ENCODE measurements around the gene TOP3B. TPM values are rescaled to one million over a fixed set of nuclear protein-coding genes. Genes with fewer than 3 reads are reported as not detected.

The TOP3B gene
- total RNA-seq, 2 experiments from 2014 or later, result 82.6 to 98.7 TPM

- Histone ChIP-seq H3K27ac (ENCODE audit: low read depth, low read length, poor library complexity, severe bottlenecking) (no peak overlapping the region), H3K4me1 (ENCODE audit: insufficient read depth, low read length, poor library complexity, severe bottlenecking) (peaks cover 20% of the 10 kb centered on the region), H2AFZ (ENCODE audit: low read length) (no peak overlapping the region), H3K4me2 (ENCODE audit: low read length) (no peak overlapping the region), H3K9me3 (ENCODE audit: low read length) (no peaks in the 10 kb centered on the region), H3K36me3 (ENCODE audit: insufficient read depth, low read length) (peaks cover 12% of the 10 kb centered on the region; the same call in 1 of the 2 replicates), H3K4me3 (ENCODE audit: low read depth, low read length, poor library complexity, severe bottlenecking) (no peak overlapping the region), H4K20me1 (ENCODE audit: insufficient read depth, low read length) (no peaks in the 10 kb centered on the region), H3K79me2 (ENCODE audit: insufficient read depth, low read depth, low read length) (no peaks in the 10 kb centered on the region), H3K9me2 (ENCODE audit: insufficient read depth, low read length) (no peaks in the 10 kb centered on the region)
- no TSS peak for BruUV-seq (replicated peaks)
- CTCF ChIA-PET (ENCODE audit: unreplicated experiment), result no interaction called here
- POLR2A ChIA-PET, result interaction anchor here (0.6 kb wide), 2 partner anchors 47 to 174 kb away, joined by 3 read pairs; no protein-coding TSS in a partner anchor
- no peak for TF ChIP-seq EZH2phosphoT487 (IDR thresholded peaks at IDR 0.05; ENCODE audit: borderline replicate concordance, low read depth, low read length)
- TF ChIP-seq CTCF (conservative IDR thresholded peaks at IDR 0.05; ENCODE audit: low read length), result no peak
- DNase-seq (ENCODE audit: low spot score), result no peak
- intact Hi-C loops (cut with micrococcal nuclease; ENCODE audit: unreplicated experiment), result loop anchor here (5.0 kb wide), 2 partner anchors 154 to 199 kb away; partner anchors contain the start of gene YPEL1
These were observed 46.3 kb downstream of the TOP3B start for GRCh38 chr22:21936151-21936775.

DNA sequence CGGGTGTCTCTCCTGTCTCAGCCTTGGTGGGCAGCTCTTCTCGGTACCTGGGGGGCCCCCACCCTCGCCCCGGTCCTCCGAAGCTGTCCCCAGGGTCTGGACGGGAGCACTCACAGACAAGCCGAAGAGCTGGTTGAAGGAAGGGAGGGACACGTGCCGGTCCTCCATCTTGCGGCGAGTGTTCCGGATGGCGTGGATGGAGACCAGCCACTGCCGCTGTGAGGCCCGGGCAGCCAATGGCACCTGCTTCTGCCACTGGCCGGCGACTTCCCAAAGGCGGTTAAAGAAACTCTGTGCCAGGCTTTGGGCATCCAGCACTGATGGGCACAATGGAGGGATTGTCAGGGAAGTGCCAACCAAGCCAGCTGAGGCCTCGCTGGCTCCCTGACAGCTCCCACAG, 48.7 kb downstream of the TOP3B start:
- Histone ChIP-seq H3K4me3 (ENCODE audit: low read depth, low read length, poor library complexity, severe bottlenecking) (no peak overlapping the region), H3K36me3 (ENCODE audit: insufficient read depth, low read length) (peaks cover 27% of the 10 kb centered on the region; the same call in 1 of the 2 replicates), H3K9me3 (ENCODE audit: low read length) (no peaks in the 10 kb centered on the region), H3K4me1 (ENCODE audit: insufficient read depth, low read length, poor library complexity, severe bottlenecking) (peaks cover 13% of the 10 kb centered on the region), H3K27ac (ENCODE audit: low read depth, low read length, poor library complexity, severe bottlenecking) (no peak overlapping the region), H4K20me1 (ENCODE audit: insufficient read depth, low read length) (no peaks in the 10 kb centered on the region), H2AFZ (ENCODE audit: low read length) (no peak overlapping the region), H3K4me2 (ENCODE audit: low read length) (no peak overlapping the region), H3K79me2 (ENCODE audit: insufficient read depth, low read depth, low read length) (no peaks in the 10 kb centered on the region), H3K9me2 (ENCODE audit: insufficient read depth, low read length) (no peaks in the 10 kb centered on the region)
- ChIA-PET POLR2A (no interaction called here), CTCF (ENCODE audit: unreplicated experiment) (no interaction called here)
- no peak for DNase-seq (ENCODE audit: low spot score)
- intact Hi-C loops (cut with micrococcal nuclease; ENCODE audit: unreplicated experiment), result no loop called here
- BruUV-seq (replicated peaks), result no TSS peak
- TF ChIP-seq EZH2phosphoT487 (IDR thresholded peaks at IDR 0.05; ENCODE audit: borderline replicate concordance, low read depth, low read length) (no peak), CTCF (conservative IDR thresholded peaks at IDR 0.05; ENCODE audit: low read length) (no peak)

DNA sequence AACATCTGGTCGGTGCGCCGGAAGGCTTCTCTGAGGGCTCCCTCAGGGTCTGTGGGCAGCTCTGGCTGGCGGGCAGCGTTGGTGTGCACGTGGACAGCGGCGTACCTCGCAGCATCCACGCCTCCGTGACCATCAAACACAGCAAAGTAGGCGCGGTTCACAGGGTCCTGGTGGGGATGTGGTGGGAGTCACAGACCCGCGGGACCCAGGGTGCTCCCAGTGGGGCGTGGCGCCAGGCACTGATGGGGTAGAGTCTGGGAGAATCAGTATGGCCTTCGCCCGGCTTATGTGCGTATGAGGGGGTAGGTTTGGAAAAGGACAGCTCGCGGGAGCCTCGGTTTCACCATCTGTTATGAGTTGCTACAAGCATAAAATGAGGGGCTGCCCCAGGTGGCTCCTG, 49.2 kb downstream of the TOP3B start:
- Histone ChIP-seq H3K4me3 (ENCODE audit: low read depth, low read length, poor library complexity, severe bottlenecking) (no peak overlapping the region), H3K4me2 (ENCODE audit: low read length) (no peak overlapping the region), H2AFZ (ENCODE audit: low read length) (no peak overlapping the region), H3K9me3 (ENCODE audit: low read length) (no peaks in the 10 kb centered on the region), H3K27ac (ENCODE audit: low read depth, low read length, poor library complexity, severe bottlenecking) (no peak overlapping the region), H4K20me1 (ENCODE audit: insufficient read depth, low read length) (no peaks in the 10 kb centered on the region), H3K9me2 (ENCODE audit: insufficient read depth, low read length) (no peaks in the 10 kb centered on the region), H3K4me1 (ENCODE audit: insufficient read depth, low read length, poor library complexity, severe bottlenecking) (peaks cover 8% of the 10 kb centered on the region), H3K79me2 (ENCODE audit: insufficient read depth, low read depth, low read length) (no peaks in the 10 kb centered on the region), H3K36me3 (ENCODE audit: insufficient read depth, low read length) (peaks cover 27% of the 10 kb centered on the region; the same call in 1 of the 2 replicates)
- CTCF ChIA-PET (ENCODE audit: unreplicated experiment), result no interaction called here
- POLR2A ChIA-PET, result no interaction called here
- BruUV-seq (replicated peaks), result no TSS peak
- TF ChIP-seq CTCF (conservative IDR thresholded peaks at IDR 0.05; ENCODE audit: low read length), result no peak
- no peak for TF ChIP-seq EZH2phosphoT487 (IDR thresholded peaks at IDR 0.05; ENCODE audit: borderline replicate concordance, low read depth, low read length)
- DNase-seq (ENCODE audit: low spot score), result no peak
- intact Hi-C loops (cut with micrococcal nuclease; ENCODE audit: unreplicated experiment), result no loop called here
